Measurements from ENCODE around the gene RSPO1. TPM values are rescaled to one million over a fixed set of nuclear protein-coding genes. Genes with fewer than 3 reads are reported as not detected.
A peak's percentile ranks its signal among the peaks of the same experiment; 100 is the strongest.

The RSPO1 gene
- total and polyA plus RNA-seq, 2 of the 4 experiments (the other 2 are of a cell fraction): not detected

DNA sequence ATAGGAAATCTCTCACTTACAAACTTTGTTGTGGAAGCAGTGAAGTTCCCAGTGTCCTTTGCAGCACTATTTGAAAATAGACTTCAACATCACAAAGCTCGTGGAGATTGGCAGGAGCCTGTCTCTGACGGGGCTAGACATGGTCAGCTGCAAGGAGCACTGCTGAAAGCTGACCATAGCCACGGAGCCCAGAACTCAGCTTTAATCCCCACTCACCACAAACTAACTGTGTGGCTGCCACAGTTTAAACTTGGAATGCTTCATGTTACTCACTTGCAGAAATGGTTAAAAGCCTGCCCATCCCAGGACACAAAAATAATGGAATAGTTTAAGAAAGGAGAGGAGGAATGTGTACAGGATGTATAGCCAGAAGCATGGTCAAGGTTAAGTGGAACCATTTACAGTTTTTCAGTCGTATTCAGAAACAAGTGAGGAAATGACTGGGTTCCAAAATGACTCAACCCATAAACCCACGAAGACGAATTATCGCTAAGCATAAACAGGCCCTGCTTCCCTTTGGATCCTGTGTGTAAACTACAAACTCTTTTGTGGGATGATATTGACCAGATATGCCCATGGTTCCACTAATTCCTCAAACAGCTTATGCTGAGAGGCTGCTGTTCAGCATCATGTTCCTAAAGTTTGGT lies 59.7 kb downstream of the RSPO1 start (continued):
- TF ChIP-seq, protein P1, sequence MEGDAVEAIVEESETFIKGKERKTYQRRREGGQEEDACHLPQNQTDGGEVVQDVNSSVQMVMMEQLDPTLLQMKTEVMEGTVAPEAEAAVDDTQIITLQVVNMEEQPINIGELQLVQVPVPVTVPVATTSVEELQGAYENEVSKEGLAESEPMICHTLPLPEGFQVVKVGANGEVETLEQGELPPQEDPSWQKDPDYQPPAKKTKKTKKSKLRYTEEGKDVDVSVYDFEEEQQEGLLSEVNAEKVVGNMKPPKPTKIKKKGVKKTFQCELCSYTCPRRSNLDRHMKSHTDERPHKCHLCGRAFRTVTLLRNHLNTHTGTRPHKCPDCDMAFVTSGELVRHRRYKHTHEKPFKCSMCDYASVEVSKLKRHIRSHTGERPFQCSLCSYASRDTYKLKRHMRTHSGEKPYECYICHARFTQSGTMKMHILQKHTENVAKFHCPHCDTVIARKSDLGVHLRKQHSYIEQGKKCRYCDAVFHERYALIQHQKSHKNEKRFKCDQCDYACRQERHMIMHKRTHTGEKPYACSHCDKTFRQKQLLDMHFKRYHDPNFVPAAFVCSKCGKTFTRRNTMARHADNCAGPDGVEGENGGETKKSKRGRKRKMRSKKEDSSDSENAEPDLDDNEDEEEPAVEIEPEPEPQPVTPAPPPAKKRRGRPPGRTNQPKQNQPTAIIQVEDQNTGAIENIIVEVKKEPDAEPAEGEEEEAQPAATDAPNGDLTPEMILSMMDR (conservative IDR thresholded peaks at IDR 0.05; ENCODE audit: low read depth, low read length): no peak

DNA sequence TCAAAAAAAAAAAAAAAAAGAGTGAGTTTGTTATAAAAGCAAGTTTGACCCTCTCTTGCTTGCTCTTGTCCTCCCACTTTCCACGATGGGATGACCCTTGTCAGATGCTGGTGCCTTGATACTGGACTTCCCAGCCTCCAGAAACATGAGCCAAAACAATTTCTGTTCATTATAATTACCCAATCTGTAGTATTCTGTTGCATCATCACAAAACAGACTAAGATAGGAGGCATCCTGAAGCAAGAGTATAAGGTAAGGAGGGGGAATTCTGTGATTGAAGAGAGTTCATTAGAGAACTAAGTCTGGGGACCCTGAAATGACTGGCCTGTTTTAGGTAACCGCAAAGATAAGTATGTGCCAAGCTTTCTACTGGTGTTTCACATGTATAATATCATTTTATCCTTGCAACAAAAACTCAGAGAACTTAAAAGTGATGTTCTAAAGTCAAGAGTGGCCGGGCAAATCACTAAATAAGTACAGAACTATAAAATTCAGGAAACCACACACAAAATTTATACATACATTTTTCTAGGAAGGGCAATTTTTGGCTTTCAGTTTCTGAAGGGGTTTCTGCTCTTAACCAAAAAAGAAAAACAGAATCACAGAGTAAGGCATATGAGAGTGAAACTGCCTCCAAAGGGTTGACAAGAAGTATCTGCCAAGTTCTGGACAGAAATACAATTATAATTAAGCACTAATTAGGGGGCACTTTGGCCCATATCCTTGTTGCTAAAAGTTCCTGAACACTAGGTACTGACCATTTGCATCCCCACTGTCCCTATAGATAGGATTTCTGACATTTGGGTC lies 64.0 kb downstream of the RSPO1 start:
- Histone ChIP-seq H2BK20ac (ENCODE audit: low read depth, low read length) (no peak overlapping the region), H3K9me3 (ENCODE audit: control insufficient read depth, insufficient read depth, low read length) (no peaks in the 10 kb centered on the region), H3K18ac (ENCODE audit: low read depth, low read length) (no peak overlapping the region), H3K56ac (ENCODE audit: extremely low read depth, insufficient read depth, low read length) (no peak overlapping the region), H3K23ac (ENCODE audit: low read depth, low read length) (no peak overlapping the region), H4K8ac (ENCODE audit: low read depth in 2 of 2, low read length in 2 of 2) (no peak overlapping the region), H3K36me3 (ENCODE audit: control insufficient read depth, insufficient read depth, low read length) (peaks cover 57% of the 10 kb centered on the region), H3K27ac (ENCODE audit: insufficient read depth, low read length) (no peak overlapping the region), H3K4me1 (ENCODE audit: control insufficient read depth, insufficient read depth, low read length) (peaks cover 10% of the 10 kb centered on the region), H2BK15ac (ENCODE audit: low read depth, low read length) (no peak overlapping the region), H3K9ac (ENCODE audit: low read depth, low read length) (no peak overlapping the region), H3K4me3 (ENCODE audit: insufficient read depth, low read depth, low read length) (no peak overlapping the region), H3K27me3 (ENCODE audit: control insufficient read depth, insufficient read depth, low read length) (no peaks in the 10 kb centered on the region), H2AK5ac (ENCODE audit: low read depth, low read length) (no peak overlapping the region), H3K4ac (ENCODE audit: low read depth, low read length) (no peak overlapping the region), H2BK120ac (ENCODE audit: low read depth, low read length) (no peak overlapping the region), H4K5ac (ENCODE audit: low read depth, low read length) (no peak overlapping the region), H2BK5ac (ENCODE audit: low read depth, low read length, poor library complexity, severe bottlenecking) (no peak overlapping the region), H2AK9ac (replicated peaks; ENCODE audit: low read depth, low read length, poor library complexity) (no peak overlapping the region), H4K20me1 (ENCODE audit: insufficient read depth, low read length) (peaks cover 11% of the 10 kb centered on the region), H3K14ac (replicated peaks; ENCODE audit: low read depth, low read length) (no peak overlapping the region), H3K9me1 (ENCODE audit: insufficient read depth, low read length) (no peaks in the 10 kb centered on the region), H2AFZ (replicated peaks; ENCODE audit: low read length, poor library complexity) (no peak overlapping the region), H3K79me1 (ENCODE audit: low read depth in 1 of 2, low read length in 2 of 2) (peaks cover 12 to 29% of the 10 kb centered on the region in 2 experiments), H3K4me2 (ENCODE audit: low read depth, low read length) (no peak overlapping the region), H4K91ac (ENCODE audit: insufficient read depth, low read depth, low read length) (no peak overlapping the region)
- ChIA-PET CTCF (no interaction called here), POLR2A (ENCODE audit: unreplicated experiment) (no interaction called here)
- no TSS peak for BruUV-seq (replicated peaks)
- in situ Hi-C loops (cut with MboI; ENCODE audit: low sequenced_read_pairs): no loop called here
- no CpG with 5 or more reads among the region's 3 CpGs for WGBS, 2 experiments (ENCODE audit: extremely low coverage in 2 of 2, insufficient read length in 1 of 2)
- intact Hi-C loops (cut with micrococcal nuclease): loop anchor here (10.0 kb wide), 1 partner anchor 116 kb away; no protein-coding TSS in a partner anchor
- DNase-seq (no peak), ATAC-seq (ENCODE audit: low read depth) (no peak)
- dilution Hi-C loops (cut with HindIII; ENCODE audit: low sequenced_read_pairs, unreplicated experiment): no loop called here
- TF ChIP-seq, protein P1 (conservative IDR thresholded peaks at IDR 0.05; ENCODE audit: low read depth, low read length): no peak
- TF ChIP-seq POLR2A (IDR thresholded peaks at IDR 0.05; ENCODE audit: low read depth, low read length) (no peak), CHD1 (IDR thresholded peaks at IDR 0.05; ENCODE audit: low read depth, low read length) (no peak), CEBPB (IDR thresholded peaks at IDR 0.05; ENCODE audit: low read depth, low read length) (peak; percentile 65)
- TF ChIP-seq, protein P2, sequence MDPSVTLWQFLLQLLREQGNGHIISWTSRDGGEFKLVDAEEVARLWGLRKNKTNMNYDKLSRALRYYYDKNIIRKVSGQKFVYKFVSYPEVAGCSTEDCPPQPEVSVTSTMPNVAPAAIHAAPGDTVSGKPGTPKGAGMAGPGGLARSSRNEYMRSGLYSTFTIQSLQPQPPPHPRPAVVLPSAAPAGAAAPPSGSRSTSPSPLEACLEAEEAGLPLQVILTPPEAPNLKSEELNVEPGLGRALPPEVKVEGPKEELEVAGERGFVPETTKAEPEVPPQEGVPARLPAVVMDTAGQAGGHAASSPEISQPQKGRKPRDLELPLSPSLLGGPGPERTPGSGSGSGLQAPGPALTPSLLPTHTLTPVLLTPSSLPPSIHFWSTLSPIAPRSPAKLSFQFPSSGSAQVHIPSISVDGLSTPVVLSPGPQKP (IDR thresholded peaks at IDR 0.05; ENCODE audit: borderline replicate concordance, low read depth, low read length): no peak
- TF ChIP-seq, protein P3, sequence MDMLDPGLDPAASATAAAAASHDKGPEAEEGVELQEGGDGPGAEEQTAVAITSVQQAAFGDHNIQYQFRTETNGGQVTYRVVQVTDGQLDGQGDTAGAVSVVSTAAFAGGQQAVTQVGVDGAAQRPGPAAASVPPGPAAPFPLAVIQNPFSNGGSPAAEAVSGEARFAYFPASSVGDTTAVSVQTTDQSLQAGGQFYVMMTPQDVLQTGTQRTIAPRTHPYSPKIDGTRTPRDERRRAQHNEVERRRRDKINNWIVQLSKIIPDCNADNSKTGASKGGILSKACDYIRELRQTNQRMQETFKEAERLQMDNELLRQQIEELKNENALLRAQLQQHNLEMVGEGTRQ (IDR thresholded peaks at IDR 0.05; ENCODE audit: low read depth, low read length): no peak

Data from IMR-90 (cell line).